Esophagus muscularis mucosa (tissue), 3 donors: ENCODE measurements around the gene RPS25.

ENCODE experiments used
- CTCF ChIP-seq, 3 experiments: fragments of 200-600 bp in 2 of 3; fragments of 450-650 bp in 1 of 3; sonication (generic) in 2 of 3; IDR thresholded peaks; one replicate each; pipeline ENCODE4 v1.5.1; 2017 to 2019; ENCODE audit warnings: antibody characterized with exemption in 3 of 3, mild to moderate bottlenecking in 2 of 3, moderate library complexity in 1 of 3
- POLR2A ChIP-seq: fragments of 450-650 bp; IDR thresholded peaks from one replicate; pipeline ENCODE4 v1.6.1; 2017; ENCODE audit warnings: antibody characterized with exemption, moderate library complexity, mild to moderate bottlenecking, low read depth
- POLR2AphosphoS5 ChIP-seq, 2 donors: sonication (generic); formaldehyde crosslinking; IDR thresholded peaks; one replicate each; pipeline ENCODE4 v1.6.1; 2017; ENCODE audit warnings: antibody characterized with exemption in 2 of 2

- TF ChIP-seq POLR2AphosphoS5 (IDR thresholded peaks at IDR 0.05) (no peak), POLR2A (no peak), CTCF (IDR thresholded peaks at IDR 0.05) (no peak)
These were observed 5.4 kb downstream of the RPS25 start for GRCh38 chr11:119012629-119013170.
